GM18499 (cell line): ENCODE results near the gene ADAMTS3.

ENCODE experiments used
- ATAC-seq: cut with Tn5 transposase; IDR thresholded peaks from one replicate; pipeline ENCODE4 v1.9.1; 2021; ENCODE audit warnings: moderate number of reproducible peaks; ENCODE audit not compliant: insufficient read depth, unreplicated experiment

The ADAMTS3 gene

DNA sequence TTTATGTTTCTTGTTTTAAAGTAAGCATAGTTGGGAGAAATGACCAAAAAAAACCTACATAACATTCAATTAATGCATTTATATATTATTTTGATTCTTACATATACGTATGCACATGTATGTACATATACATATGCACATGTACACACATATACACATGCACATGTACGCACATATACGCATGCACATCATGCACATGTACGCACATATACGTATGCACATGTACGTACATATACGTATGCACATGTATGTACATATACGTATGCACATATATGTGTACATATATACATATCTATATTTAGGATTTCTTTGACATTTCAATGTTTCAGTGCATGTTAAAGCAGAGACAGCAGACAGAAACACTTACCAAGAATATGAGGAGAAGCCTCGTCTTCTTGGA is 263.4 kb downstream of the ADAMTS3 start:
- ATAC-seq: no peak

DNA sequence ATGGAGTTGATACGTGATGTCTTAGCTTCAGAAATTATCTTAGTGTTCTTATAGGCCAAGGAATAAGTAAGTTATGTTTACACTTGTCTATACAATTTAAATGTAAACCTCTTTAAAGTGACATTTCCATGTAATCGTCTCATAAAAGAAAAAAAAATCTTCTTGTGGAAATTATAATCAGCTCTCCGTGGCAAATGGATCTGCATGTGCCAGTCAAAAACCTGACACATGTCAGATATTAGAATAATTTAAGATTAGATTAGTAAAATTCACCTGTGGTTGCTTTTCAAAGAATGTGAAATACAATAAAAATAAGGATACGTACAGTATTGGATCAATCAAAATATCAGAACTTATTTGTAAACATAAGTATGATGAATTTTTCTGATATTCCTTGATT is 263.9 kb downstream of the ADAMTS3 start:
- no peak for ATAC-seq

DNA sequence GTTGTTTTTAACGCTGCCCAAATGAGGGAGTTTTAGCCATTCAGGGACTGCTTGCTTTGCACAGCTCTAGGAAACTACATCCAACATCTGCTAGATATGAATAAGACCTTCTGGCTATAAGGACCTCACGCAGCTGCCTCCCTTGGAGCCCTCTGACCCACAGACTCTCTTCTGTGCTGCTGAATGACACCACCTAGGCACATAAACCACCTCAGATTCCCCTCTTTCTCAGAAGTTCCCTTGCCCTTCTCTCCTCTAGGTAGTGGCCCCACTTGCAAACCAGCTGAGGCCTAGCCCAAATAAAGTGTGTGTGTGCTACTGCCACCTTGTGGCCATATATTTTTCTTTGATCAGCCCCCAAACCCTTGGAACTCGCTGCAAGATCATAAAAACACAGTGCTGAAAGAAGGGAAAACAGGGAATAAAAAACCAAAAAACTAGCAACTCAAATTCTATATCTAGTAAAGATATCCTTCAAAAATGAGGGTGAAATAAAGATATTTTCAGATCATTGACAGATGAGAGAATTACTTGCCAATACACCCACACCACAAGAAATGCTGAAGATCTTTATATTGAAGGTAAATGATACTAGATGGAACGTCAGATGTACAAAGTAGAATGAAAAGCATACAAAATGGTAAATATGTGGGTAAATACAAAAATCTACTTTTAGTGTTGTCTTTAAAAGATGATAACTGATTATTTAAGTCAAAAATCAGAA is 265.9 kb downstream of the ADAMTS3 start:
- ATAC-seq: peak; percentile 58

DNA sequence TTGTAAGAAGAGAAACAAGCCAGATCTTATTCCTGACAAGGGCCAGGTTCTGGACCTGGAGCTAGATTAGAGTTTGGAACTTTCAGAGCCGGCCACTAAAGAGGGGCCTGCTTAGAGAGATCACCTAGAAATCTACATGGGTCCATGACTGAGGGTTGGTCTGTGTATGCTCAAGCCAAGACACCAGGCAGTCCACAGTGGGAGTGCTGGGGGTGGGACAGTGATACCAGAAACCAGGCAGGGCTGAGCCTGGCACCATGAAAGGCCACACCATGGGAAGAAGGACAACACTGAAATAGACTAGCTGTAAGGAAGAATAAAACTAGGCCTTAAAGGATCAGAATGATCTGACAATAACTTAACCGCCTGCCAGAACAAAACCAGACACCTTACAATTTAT is 267.3 kb downstream of the ADAMTS3 start:
- no peak for ATAC-seq

DNA sequence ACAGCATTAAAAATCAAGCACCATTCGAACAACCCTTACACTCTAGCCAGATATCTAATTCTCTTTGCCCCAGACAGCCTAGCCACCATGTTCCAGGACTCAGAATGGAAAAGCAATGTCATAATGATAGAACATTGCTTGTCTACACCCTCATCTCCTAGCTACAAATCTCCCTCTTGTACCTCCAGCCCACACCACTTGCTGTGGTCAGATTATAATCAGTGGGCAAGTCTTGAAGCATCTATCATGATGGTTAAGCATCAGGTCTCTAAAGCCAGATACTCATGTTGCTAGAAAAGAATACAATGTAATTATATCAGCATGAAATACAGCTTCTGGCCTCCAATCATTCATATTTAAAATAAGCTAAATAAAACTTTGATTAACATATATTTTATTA is 268.9 kb downstream of the ADAMTS3 start:
- ATAC-seq: no peak

DNA sequence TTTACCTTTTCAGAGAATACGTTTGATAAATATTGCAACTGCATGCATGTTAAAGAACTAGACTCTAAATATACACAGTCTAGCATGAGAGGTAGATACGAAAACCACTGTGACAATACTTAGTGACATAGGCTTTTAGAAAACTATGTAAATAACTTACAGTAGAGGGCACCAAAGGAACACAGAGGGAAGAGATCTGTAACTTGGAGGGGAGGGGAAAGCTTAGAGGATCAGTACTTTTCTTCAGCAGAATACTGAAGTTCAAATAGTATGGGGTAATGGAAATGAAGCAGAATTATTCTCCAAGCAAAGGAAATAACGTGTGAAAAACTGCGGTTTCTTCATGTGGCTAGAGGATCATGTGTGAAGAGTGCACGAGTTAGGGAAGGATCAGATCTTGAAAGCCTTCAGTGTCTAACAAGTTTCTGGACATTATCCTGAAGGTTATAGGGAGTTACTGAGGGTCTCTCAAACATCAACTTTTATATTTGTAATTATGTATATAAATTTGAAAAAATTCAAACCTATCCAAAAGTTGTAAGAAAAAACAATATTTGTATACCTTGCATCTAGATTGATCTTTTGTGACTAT is 273.0 kb downstream of the ADAMTS3 start:
- peak; percentile 61 for ATAC-seq

DNA sequence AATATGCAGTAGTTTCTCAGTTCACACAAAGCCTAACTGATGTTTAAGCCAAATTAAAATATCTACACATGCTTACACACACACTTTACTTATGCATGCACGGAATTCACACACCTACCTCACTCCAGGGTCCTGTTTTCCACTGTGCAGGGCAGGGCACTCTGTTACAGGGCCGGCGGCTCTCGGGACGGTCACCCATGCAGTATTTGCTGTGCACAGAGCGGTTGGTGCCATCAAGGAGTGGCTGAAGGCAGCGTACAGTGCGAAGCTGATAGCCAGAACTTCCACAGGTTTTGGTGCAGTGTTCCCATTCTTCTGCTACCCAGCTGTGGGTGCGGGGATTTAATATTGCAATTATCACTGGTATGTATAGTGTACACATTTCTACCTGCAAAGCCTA is 278.3 kb downstream of the ADAMTS3 start:
- no peak for ATAC-seq

DNA sequence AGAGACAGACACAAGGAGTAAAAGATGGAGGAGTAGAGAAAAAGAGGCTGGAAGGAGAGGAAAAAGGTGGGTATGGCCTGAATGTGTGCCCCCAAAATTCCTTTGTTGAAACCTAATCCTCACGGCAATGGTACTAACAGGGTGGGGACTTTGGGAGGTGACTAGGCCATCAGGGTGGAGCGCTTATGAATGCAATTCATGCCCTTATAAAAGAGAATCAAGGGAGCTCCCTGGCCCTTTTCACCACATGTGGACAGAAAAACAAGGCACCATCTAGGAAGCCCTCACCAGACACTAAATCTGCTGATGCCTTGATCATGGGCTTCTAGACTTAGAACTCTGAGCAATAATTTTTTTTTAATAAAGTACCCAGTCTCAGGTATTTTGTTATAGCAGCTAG is 282.1 kb downstream of the ADAMTS3 start:
- no peak for ATAC-seq

DNA sequence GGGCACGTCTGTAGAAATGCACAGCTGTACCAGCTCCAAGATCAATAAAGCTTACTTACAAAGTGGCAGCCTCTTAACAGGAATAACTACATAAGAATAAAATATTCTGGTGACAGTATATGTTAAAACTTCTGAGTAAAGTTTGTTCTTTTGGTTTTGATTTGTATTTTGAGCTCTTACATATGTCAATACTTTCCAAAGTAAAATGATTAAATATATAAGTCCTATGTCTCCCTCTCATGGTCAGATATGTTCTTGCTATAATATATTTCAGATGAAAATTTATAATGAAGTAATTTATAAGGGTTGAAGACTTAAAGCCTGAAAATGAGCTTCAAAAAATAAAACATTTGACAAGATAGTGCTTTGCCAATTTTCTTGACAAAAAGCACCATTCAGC is 282.8 kb downstream of the ADAMTS3 start:
- ATAC-seq: no peak

DNA sequence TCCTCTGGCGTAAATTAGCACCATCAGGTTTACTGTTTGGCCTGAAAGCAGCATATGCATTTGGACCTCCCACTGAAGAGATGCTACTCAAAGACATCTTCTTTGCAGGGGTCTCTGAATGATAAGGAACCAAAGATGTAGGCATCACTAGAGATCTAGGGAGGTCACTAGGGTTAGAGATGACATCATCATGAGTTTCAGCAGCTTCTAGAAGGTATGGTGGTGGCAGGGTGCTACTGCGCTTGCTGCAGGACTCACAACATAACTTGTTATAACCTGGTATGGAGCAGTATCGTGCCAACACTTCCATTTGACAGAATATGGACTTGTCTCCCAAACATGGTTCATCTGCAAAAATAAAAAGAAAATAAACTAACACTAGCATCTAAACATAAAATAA is 285.7 kb downstream of the ADAMTS3 start:
- ATAC-seq: no peak

DNA sequence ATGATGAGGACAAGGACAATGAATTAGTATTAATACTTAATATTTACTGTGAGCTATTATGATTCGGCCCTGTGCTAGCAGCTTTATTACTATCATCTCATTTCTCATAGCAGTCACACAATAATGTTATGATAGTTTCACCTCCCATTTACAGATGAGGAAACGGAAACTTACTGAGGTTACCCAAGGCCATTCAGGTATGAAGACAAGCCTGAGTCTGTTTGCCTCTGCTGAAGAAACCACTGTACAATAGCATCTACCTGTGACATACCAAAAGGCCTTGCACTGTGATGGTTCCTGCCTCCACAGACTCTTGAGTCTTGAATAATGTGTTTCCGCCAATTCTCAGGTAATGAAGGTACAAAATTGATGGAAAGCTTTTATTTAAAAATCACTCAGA is 288.8 kb downstream of the ADAMTS3 start:
- no peak for ATAC-seq

DNA sequence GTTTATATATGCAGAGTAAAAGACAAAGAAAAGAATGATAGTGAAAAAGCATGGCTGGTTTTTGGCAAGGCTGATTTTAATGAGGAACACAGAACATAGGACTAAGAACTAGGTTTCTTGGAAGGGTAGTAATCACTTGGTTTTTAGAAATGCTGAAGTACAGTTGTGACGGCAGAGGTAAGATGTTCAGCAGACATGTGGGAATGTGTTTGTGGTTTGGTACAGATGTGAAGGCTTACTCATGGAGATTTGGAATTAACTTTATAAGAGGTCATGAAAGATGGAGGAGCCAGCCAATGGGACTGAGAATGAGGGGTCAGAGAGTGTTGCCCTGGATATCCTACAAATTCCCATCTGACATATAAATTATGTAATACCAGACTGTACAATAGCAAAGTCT is 293.6 kb downstream of the ADAMTS3 start:
- ATAC-seq: no peak

DNA sequence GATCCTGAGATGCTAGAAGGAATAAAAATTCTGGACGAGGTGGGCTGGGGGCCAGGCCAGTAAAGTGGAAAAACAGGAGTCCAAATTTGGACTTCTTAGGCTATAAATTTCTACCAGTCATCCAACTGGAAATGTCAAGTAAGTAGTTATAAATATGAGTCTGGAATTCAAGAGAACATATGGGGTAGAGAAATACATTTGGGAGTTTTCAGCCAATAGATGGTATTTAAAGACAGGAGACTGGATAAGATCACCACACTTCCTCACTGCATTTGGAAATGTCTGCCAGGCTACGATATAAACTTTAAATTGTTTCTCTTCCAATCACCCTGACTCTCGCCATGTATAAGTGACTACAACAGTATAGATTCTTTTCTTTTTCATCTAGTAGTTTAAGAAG is 294.8 kb downstream of the ADAMTS3 start:
- ATAC-seq: no peak

DNA sequence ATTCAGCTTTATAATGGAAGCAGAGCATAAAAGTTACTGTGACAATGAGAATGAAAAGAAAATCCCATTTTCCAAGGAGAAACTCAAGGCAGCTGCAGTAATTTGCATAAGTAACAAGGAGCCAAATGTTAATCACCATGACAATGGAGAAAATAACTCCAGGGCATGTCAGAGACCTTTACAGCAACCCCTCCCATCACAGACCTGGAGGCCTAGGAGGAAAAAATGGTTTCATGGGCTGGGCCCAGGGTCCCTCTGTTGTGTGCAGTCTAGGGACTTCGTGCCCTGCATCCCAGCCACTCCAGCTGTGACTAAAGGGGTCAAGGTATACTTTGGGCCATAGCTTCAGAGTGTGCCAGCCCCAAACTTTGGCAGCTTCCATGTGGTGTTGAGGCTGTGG is 313.8 kb downstream of the ADAMTS3 start:
- ATAC-seq: no peak

DNA sequence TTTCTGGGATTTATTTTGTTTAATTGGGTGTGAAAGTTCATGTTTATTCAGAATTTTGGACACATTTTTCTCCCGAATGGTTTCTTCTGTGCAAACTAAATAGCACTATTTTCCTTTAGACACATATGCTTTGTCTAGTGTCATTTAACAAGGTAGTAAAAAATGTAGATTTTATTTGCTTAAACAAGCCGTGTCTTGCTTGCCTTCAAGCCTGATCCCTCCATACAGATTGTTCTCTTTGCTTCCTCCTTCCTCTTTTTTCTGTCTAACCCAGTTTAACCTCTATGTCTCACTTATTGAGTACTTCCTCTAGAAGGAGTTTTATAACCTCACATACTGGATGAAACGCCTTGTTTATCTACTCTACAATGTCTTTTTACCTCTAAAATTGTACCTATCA is 325.4 kb downstream of the ADAMTS3 start:
- no peak for ATAC-seq

DNA sequence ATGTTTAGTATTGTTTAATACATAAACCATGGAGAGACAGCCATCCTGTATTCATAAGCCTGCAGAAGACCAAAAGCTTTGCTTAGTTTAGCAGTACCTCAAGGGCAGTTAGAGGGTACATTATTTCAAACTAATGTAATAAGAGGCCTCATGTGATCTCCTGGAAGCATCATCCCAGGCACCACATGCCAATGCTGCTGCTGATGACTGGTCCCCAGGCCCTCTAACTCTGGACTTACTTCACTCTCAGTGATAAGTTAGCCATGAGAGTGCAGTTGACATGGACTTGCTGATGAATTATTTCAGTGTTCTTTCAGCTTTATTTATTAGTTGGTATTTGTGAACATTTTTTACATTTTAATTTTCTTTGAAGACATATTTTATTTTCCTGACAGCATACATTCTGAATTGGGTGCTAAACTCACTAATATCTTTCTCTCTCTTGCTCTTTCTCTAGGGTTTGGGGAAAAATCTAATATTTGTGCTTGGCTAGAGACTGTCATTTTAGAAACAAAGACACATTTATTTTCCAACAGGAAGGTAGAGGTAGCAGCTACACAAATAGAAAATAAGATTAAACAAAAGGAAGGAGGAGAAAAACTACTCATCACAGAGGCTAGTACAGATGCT is 329.4 kb downstream of the ADAMTS3 start:
- no peak for ATAC-seq
